HL-60/S4 treated with phorbol 12-myristate 13-acetate at 8.2 ng/mL for 4 days and 3 days (cell line): ENCODE measurements around the gene STK24.
"Not testable (repeated sequence)": the region's sequence is repeated elsewhere in the genome, so short reads cannot be mapped to it uniquely, and the experiment has no call there.

Source experiments
- in situ Hi-C: fragments of 300-500 bp; cut with MboI; formaldehyde crosslinking; loops from 2 replicates; pipeline ENCODE4 v1.15.0; 2022; ENCODE audit warnings: low sequenced_read_pairs

The STK24 gene

GRCh38 chr13:98420554-98421175, 156.2 kb downstream of the STK24 start:
- in situ Hi-C loops: no loop called here

GRCh38 chr13:98419786-98420553, 156.9 kb downstream of the STK24 start:
- in situ Hi-C loops: no loop called here

- in situ Hi-C loops: no loop called here
Measured at GRCh38 chr13:98416408-98416807, 160.5 kb downstream of the STK24 start.

- in situ Hi-C loops: no loop called here
Measured at GRCh38 chr13:98415326-98416070, 161.4 kb downstream of the STK24 start.

- in situ Hi-C loops: no loop called here
Measured at GRCh38 chr13:98413796-98414195, 163.1 kb downstream of the STK24 start.

GRCh38 chr13:98413278-98413677, 163.6 kb downstream of the STK24 start:
- in situ Hi-C loops: not testable (repeated sequence)

- in situ Hi-C loops: no loop called here
Measured at GRCh38 chr13:98411617-98412265, 165.2 kb downstream of the STK24 start.

- in situ Hi-C loops: no loop called here
Measured at GRCh38 chr13:98411013-98411412, 165.9 kb downstream of the STK24 start.

GRCh38 chr13:98410612-98411011, 166.3 kb downstream of the STK24 start:
- in situ Hi-C loops: no loop called here

- in situ Hi-C loops: no loop called here
Measured at GRCh38 chr13:98409281-98409680, 167.6 kb downstream of the STK24 start.

- in situ Hi-C loops: no loop called here
Measured at GRCh38 chr13:98407575-98407974, 169.3 kb downstream of the STK24 start.

GRCh38 chr13:98406971-98407370, 169.9 kb downstream of the STK24 start:
- in situ Hi-C loops: no loop called here

- in situ Hi-C loops: no loop called here
Measured at GRCh38 chr13:98406427-98406826, 170.5 kb downstream of the STK24 start.

GRCh38 chr13:98405690-98406344, 171.1 kb downstream of the STK24 start:
- in situ Hi-C loops: no loop called here

GRCh38 chr13:98405107-98405571, 171.8 kb downstream of the STK24 start:
- in situ Hi-C loops: no loop called here

GRCh38 chr13:98403076-98403475, 173.8 kb downstream of the STK24 start:
- in situ Hi-C loops: no loop called here

- in situ Hi-C loops: no loop called here
Measured at GRCh38 chr13:98401934-98402333, 175.0 kb downstream of the STK24 start.

- in situ Hi-C loops: no loop called here
Measured at GRCh38 chr13:98399756-98400155, 177.2 kb downstream of the STK24 start.

GRCh38 chr13:98398581-98398980, 178.3 kb downstream of the STK24 start:
- in situ Hi-C loops: no loop called here

- in situ Hi-C loops: no loop called here
Measured at GRCh38 chr13:98397861-98398260, 179.0 kb downstream of the STK24 start.

- in situ Hi-C loops: no loop called here
Measured at GRCh38 chr13:98397221-98397620, 179.7 kb downstream of the STK24 start.
